HG03095 (cell line): ENCODE measurements around the gene TNF.
A peak's percentile ranks its signal among the peaks of the same experiment; 100 is the strongest.
"Not testable (repeated sequence)": the region's sequence is repeated elsewhere in the genome, so short reads cannot be mapped to it uniquely, and the experiment has no call there.

ENCODE experiments used
- ATAC-seq: cut with Tn5 transposase; IDR thresholded peaks from one replicate; pipeline ENCODE4 v1.9.1; 2021; ENCODE audit warnings: moderate library complexity; ENCODE audit not compliant: unreplicated experiment

The TNF gene

GRCh38 chr6:31586599-31587281 is 11.4 kb downstream of the TNF start:
- no peak for ATAC-seq

GRCh38 chr6:31587791-31588777 is 12.7 kb downstream of the TNF start:
- ATAC-seq = no peak

- no peak for ATAC-seq
Measured at GRCh38 chr6:31588871-31589650, 13.7 kb downstream of the TNF start.

DNA sequence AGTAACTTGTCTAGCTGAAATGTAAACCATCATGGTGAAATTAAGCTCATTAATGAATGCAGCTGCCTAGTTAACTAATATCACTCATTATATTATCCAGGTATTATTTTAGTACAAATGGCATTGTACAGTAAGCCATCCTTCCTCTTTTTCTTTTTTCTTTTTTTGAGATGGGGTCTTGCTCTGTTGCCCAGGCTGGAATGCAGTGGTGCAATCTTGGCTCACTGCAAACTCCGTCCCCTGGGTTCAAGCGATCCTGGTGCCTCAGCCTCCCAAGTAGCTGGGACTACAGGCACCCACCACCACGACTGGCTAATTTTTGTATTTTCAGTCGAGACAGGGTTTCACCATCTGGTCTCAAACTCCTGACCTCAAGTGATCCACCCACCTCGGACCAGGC is 15.3 kb downstream of the TNF start:
- ATAC-seq = not testable (repeated sequence)

DNA sequence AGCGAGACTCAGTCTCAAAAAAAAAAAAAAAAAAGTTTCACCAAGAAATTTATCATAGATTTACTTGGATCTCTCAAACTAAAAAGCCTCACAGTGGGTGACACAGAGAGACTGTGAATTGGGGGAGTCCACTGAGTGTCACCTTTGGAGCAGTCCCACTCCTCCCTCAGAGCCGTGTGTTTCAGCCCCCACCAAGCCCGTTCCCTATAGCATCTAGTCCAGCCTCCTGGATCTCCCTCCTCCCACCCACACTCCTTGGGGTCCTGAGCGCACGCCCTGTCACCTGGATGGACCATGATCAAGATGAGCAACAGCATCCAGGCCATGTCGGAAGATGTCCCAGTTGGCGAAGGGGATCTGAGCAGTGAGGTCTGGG is 17.0 kb downstream of the TNF start:
- no peak for ATAC-seq

- ATAC-seq = no peak
Measured at GRCh38 chr6:31597006-31597405, 21.6 kb downstream of the TNF start.

GRCh38 chr6:31607317-31607716 is 32.0 kb downstream of the TNF start:
- ATAC-seq = no peak

DNA sequence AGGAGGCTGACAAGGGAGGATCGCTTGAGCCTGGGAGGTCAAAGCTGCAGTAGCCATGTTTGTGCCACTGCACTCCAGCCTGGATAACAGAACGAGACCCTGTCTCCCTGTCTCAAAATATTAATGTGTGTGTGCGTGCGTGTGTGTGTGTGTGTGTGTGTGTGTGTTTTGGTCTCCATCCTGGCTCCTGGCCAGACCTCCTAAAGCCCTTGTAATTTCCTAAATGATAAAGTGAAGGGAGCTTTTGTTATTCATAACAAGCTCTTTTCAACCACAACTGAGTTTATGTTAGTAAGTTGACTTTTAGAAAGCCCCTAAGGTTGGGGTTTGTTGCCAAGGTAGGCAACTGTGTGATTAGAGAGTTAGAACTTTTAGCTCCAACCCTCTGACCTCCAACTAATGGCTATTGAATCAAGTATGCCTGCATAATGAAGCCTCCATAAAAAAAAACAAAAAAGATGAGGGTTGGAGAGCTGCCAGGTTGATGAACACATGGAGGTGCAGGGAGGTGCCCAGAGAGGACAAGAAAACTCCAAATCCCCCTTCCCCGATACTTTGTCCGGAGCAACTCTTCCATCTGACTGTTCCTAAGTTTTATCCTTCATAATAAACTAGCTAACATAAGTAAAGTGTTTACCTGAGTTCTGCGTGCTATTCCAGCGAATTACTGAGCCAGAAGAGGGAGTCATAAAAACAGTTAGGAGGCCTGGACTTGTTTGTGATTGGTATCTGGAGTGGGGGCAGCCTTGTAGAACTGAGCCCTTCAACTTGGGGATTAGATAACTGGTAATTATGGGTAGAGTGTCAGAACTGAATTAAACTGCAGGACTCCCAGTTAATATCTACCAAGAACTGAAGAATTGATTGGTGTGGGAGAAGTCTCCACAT is 34.4 kb downstream of the TNF start:
- no peak for ATAC-seq

GRCh38 chr6:31610968-31611367 is 35.6 kb downstream of the TNF start:
- ATAC-seq = no peak

GRCh38 chr6:31614075-31614619 is 38.8 kb downstream of the TNF start:
- ATAC-seq = no peak

DNA sequence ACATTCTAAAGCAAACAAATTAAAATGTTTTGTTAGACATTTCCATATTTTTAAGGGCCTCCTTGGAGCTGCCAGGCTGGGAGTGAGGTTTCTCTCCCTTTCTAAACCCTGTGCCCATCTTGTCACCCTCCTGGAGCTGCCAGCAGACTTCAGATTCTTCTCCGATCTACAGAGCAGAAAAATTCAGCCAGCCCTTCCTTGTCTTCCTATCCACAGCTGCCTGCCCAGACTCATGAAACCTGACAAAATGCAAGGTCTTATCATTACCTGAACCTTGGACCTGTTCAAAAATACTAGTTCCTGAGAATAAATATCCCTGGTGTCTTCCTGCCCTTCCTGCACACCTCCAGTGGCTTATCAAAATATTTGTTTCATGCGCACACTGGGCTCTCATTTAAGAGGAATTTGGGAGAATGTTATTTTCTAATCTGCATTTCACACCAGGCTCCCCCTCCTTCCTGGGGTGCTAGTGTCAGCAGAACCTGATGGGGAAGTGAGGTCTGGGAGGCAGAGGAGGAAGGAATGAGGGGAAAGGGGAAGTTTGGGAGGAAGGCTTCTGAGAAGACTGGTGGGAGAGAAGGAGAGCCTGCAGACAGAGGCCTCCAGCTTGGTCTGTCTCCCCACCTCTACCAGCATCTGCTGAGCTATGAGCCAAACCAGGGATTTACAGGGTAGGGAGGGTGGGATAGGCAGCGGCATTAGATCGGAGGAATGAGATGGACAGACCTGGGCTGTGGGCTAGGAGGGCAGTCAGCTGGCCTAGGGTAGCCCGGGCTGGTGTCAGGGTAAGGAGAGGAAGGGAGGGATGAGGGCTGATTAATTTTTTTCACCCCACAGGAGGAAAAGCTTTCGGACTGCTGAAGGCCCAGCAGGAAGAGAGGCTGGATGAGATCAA is 39.6 kb downstream of the TNF start, which contains the start of gene AIF1:
TSS of gene AIF1 (plus strand) at position 551 of the 895 bp plus-strand sequence. CDS start at position 647, 96 bp downstream.
- ATAC-seq = no peak

GRCh38 chr6:31615748-31616147 is 40.4 kb downstream of the TNF start:
- ATAC-seq = no peak

GRCh38 chr6:31617010-31617409 is 41.6 kb downstream of the TNF start:
- no peak for ATAC-seq

DNA sequence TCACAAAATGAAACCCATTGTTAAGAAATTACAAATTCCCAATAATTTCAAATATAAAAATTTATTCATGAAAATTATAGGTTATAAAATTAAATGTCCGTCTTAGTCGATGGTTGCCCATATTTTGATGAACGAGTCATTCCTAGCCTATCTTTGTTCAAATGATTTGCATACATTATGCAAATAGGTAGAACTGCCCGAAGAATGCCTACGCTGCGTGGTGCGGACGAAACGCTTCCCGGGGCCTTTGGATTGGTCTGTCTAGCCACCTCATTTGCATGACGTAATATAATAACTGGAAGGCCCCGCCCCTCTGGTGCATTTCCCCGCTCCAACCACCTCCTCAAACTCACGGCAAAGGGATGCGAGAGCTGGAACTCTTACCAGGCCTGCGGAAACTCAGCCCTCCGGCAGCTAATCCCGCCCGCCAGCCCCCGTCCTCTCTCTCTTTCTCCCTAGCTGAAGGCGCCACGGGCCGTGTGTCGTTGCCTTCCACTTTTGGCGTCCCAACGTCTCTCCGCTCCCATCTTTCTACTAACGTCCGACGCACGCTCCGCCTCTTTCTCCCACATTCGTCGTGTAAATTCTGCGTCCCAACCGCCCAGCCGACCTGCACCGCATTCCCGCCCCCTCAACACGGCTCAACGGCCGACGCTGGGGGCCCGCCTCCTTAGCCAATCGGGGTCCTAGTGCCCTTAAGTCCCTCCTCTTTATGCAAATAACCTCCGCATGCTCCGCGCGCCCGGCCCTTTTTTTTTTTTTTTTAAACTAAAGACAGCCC is 44.6 kb downstream of the TNF start:
- ATAC-seq = peak; percentile 67

GRCh38 chr6:31620586-31621319 is 45.4 kb downstream of the TNF start, which contains the start of gene PRRC2A:
PRRC2A (plus strand) TSS chr6:31620715; CDS start chr6:31622790, 2,075 bp downstream.
- peak; percentile 26 for ATAC-seq

GRCh38 chr6:31621320-31621939 is 46.1 kb downstream of the TNF start:
- no peak for ATAC-seq

GRCh38 chr6:31621991-31622390 is 46.6 kb downstream of the TNF start:
- no peak for ATAC-seq
